DLD1 (cell line): Measurements from ENCODE around the gene OPRM1.

Experiments
- in situ Hi-C: cut with HindIII; loops from 2 replicates; pipeline ENCODE4 v1.10.0; 2017; ENCODE audit warnings: low sequenced_read_pairs

The OPRM1 gene

DNA sequence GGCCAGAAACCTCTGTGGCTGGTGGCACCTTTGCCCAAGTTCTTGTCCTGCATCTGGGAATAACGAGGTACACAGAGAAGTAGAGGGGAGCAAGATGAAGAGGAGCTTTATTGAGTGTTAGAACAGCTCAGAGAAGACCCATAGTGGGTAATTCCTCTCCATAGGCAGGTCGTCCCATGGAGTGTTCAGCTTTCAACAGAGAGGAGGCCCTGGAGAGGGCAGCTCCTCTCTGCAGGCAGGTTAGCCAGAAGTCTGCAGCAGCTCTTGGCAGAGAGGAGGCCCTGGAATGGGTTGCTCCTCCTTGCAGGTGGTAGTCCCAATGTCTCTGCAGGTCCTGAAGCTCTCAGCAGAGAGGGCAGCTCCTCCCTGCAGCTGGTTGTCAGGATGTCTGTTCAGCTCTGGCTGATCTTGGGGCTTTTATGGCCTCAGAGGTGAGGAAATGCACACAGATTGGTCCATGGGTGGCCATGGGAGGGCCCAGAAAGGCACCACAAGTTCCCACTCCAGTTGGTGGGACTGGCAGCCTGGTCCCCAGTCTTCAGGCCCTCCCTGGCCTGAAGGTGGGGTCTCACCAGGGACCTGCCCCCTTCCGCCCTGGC, 228.6 kb downstream of the OPRM1 start:
- in situ Hi-C loops = no loop called here

DNA sequence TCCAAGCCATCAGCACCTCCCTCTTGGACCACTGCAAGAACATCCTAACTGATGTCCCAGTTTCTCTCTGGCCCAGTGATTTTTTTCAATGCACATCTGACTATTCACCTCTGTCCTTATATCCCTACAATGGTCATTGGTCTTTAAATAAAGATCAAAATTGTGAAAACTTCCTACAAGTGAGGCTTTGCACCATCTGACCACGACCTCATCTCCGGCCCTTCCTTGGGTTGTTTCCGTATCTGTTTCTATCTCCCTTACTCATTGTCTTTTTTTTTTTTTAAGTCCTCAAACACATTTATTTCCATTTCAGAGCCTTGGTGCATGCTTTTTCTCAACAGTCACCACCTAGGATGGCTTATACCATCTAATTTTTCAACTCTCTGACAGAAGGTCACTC, 229.4 kb downstream of the OPRM1 start:
- in situ Hi-C loops = no loop called here

DNA sequence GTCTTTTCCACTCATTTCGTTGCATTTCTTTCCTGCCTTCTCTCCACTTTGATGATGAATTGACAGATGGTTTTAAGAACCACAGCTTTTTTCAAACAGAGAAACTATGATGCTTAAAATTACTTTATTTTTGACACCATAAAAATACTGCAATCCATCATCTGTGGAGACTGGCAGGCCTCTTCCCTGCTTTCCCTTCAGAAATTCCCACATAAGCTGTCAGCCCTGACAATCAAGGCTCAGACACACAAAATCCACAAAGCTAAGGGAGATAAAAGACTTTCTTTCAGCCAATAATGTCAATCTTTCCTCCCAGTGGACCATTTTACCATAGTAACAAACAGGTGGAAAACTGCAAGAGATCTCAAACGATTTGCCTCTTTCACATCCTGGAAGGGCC, 235.1 kb downstream of the OPRM1 start:
- in situ Hi-C loops = no loop called here

DNA sequence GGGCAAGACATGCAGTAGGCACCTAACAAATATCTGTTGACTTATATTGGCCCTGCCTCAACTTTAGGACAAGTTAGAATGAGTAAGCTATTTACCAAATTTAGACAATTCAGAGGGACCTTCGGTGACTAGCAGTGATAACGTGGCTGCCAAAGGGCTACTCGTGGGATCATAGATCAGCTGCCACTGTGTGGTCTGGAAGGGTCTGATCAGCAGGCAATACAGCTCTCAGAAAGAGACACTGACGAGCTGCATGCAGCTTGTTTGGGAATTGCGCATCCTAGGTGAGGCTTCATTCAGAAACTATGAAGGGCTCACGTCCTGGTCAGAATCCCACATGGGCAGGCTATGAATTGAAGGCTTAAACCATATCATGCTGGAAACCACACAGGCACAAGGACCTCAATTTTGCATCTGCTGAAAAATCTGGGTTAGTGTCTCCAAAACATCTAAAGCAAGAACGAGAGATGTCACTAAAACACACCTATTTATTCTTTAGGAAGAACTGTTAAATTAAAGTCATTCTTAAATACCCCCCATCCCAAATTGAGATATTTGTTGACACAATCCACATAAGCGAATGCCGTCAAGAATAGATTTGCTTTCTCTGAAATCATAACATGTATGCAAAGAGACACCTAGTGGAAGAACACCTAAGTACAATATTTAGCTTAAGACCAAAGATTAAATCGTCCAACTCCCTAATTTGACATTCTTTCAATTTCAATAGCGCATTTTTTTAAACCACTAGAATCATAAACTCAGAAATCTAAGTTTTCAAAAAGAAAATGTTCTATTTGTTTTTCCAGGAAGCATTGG, 238.0 kb downstream of the OPRM1 start:
- in situ Hi-C loops = no loop called here

DNA sequence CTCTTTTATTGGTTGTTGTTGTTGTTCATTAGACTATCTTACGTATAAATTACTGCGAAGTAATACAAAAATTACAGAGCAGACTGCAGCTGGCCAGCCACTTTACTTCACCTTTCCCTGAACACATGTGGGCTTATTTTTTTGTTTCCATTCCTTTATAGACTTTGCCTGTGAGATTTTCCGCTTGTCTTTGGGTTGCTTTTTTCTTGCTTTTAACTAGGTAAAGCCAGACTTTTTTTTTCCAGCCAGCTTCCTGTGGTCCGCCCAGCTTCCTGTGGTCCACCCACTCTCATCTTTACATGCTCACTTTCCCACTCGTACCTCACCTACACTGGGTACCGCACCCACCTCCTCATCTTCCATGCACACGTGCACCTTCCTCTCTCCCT, 238.6 kb downstream of the OPRM1 start:
- in situ Hi-C loops = no loop called here

DNA sequence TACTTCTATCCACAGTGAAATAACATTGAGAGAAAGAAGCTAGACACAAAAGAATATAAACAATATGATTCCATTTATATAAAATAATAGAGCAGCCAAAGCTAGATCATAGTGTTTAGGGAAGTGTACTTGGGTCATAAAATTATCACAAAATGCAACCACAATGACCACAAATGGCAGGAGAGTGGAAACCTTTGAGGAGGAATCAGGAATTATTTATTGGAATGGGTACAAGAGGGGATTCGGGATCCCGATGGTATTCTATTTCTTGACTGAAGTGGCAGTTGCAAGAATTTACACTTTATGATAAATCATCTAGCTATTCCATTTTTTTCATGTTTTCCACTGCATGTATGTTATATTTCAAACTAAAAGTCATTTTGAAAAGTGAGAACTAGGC, 241.5 kb downstream of the OPRM1 start:
- in situ Hi-C loops = no loop called here

DNA sequence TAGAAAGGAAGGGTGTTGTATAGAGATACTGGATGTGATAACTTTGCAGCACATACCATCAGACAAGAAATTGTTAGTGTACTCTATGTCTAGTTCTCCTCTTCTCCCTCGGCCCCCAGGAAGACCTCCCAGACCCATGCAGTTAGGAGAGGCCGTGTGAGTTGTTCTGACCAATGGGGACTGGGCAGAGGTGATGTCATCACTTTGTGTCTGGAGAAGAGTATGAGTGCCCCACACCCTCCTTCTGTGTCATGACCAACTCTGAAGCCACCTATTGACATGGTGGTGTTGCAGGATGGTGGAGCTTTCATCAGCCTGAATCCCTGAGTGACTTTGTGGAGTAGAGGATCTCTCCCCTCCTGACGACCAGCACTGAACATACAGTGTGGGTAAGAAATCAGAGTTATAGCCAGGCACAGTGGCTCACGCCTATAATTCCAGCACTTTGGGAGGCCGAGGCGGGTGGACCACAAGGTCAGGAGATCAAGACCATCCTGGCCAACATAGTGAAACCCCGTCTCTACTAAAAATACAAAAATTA, 245.3 kb downstream of the OPRM1 start:
- in situ Hi-C loops = no loop called here

DNA sequence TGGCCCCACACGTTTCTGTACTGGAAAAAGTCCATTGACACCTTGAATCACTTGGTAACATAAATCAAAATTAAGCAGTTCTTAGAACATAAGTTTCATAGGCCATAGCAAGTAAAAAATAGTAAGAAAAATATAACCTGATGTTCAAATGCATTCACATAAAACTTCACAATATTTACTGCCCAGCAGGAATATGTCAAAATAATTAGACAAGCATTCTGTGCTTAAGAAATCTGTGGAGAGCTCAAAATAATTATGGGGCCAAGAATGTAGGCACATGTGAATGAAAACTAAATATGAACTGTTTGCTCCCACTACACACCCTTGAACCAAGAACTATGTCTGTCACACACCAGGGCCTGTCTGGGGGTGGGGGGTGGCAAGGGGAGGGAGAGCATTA, 246.8 kb downstream of the OPRM1 start:
- in situ Hi-C loops = no loop called here

DNA sequence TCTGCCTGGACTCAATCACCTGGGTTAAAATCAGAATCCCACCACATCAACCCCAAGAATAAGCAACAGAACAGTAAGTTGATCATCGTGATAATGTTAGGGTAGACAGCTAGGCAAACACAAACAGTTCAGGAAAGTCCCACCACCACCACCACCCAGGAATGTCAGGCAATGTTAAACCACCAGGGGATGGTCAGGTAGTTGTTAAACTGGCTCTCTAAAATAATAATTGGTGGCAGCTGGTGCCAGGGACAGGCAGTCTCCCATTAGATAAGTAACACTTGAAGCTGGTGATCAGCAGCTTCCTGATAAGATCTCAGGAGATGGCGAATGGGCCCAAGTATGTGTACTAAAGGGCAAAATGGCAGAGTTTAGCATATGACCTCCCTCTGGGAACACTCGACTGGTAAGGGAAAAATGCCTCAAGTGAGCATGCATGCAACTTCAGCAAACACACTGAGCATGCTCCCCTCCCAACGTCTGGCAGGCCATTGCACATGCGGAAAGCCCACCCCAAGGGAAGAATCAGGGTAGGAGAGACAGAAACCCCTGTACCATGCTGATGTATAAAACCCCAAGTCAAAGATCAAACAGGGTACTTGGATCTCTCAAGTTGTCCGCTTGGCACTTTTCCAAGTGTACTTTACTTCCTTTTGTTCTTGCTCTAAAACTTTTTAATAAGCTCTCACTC, 250.9 kb downstream of the OPRM1 start:
- in situ Hi-C loops = no loop called here

DNA sequence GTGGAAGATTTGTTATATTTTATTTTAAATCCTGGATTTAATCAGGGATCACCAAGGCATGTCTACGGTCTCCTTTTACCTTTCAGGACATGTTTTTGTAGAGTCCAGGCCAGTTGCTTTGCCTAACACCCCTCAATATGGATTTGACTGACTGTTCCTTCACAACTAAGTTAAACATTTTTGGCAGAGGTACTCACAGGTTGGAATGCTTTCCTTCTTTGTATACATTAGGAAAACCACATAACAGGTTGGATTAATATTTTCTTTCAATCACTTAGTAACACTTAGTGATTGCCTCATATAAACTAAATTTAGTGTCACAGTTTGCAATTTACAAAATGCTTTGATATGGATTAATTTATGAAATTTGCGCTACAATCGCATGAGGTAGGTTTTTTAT, 253.0 kb downstream of the OPRM1 start:
- in situ Hi-C loops = no loop called here

DNA sequence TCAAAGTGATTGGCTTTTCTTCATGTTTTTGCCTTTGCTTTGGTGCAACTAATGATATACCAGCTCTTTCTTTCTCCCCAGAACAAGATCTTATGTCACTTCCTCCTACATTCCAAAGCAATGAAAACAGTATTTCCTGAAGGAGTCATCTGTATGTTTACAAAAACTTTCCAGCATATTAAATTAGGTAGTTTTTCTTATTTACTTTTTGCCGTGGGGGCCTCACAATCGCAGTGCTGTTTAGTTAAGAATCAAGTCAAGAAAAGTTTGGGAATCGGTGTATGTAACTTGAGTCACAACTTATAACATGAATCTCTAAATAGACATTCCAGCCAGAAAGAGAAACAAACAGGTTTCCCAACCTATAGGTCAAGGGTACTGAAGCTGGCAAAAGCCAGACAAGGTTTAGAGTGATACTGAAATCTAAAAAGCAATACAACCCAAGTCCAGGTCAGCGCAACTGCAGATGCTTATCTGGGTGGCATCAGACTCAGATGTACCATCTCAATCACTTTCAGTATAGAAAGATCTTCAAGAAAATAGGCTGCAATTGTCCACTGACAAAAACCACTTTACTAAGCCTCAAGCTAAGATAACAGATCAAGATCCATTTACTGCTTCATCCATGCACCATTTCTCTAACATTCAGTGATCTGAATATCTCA, 253.9 kb downstream of the OPRM1 start:
- in situ Hi-C loops = no loop called here

DNA sequence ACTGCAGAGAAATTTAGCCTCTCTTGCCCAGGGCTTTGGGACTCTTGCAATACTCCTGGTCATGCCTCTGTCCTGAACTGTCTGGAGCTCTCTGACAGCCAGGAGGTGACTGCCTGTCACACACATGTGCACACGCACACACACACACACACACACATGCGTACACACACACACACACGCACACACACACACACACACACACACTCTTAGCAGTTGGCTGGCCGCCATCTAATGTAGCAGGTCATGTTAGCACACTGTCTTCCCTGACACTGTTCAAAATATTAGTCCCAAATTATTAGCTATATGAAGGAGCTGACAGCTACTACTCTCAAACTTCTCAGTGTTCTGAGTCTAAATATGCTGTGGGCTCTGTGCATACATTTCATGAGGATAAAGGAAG, 256.7 kb downstream of the OPRM1 start:
- in situ Hi-C loops = no loop called here
